Aorta (tissue), 5 donors: ENCODE data around the gene TBC1D16. TPM values are rescaled to one million over a fixed set of nuclear protein-coding genes. Genes with fewer than 3 reads are reported as not detected.
A peak's percentile ranks its signal among the peaks of the same experiment; 100 is the strongest.

Experiments used
- ATAC-seq: fragments of 200-7000 bp; cut with Tn5 transposase; one replicate; pipeline ENCODE4 v1.9.1; 2022; ENCODE audit warnings: moderate library complexity; ENCODE audit not compliant: low FRiP score
- DNase-seq, 2 donors: peaks; one replicate each; pipeline ENCODE4 v3.0.0-alpha.2; 2020
- H3K27ac ChIP-seq, 2 donors: one replicate each; pipeline ENCODE4 v1.5.1; 2013; ENCODE audit warnings: low read length in 2 of 2, mild to moderate bottlenecking in 2 of 2, moderate library complexity in 2 of 2, control low read depth in 1 of 2, inconsistent platforms in 1 of 2, low read depth in 1 of 2
- H3K27me3 ChIP-seq, 2 donors: one replicate each; pipeline ENCODE4 v1.6.1; 2013; ENCODE audit warnings: control low read depth in 1 of 2, low read length in 1 of 2, mild to moderate bottlenecking in 1 of 2, moderate library complexity in 1 of 2; ENCODE audit not compliant: insufficient read depth in 2 of 2, control insufficient read depth in 1 of 2
- H3K36me3 ChIP-seq, 2 donors: one replicate each; pipeline ENCODE4 v1.6.1; 2013; ENCODE audit warnings: control low read depth in 1 of 2, low read length in 1 of 2, mild to moderate bottlenecking in 1 of 2; ENCODE audit not compliant: insufficient read depth in 2 of 2, control insufficient read depth in 1 of 2
- H3K4me1 ChIP-seq, 2 donors: one replicate each; pipeline ENCODE4 v1.6.1; 2013; ENCODE audit warnings: low read length in 2 of 2, control low read depth in 1 of 2, mild to moderate bottlenecking in 1 of 2, moderate library complexity in 1 of 2; ENCODE audit not compliant: insufficient read depth in 2 of 2, control insufficient read depth in 1 of 2
- H3K4me3 ChIP-seq, 2 donors: one replicate each; pipeline ENCODE4 v1.5.1; 2013; ENCODE audit warnings: low read length in 2 of 2, control low read depth in 1 of 2, mild to moderate bottlenecking in 1 of 2
- H3K9me3 ChIP-seq: one replicate; pipeline ENCODE4 v1.6.1; 2013; ENCODE audit warnings: mild to moderate bottlenecking, low read length; ENCODE audit not compliant: control insufficient read depth
- WGBS, 2 donors: extraction: QIAGEN DNeasy Blood & Tissue Kit; methylation state at CpG; one replicate each; pipeline ENCODE4 v1.1.7; 2013; 5-methylcytosine and 5-hydroxymethylcytosine counted together
- intact Hi-C, 2 donors: fragments of 100-400 bp; cut with DNase I; formaldehyde crosslinking; loops; one replicate each; pipeline versions ENCODE4 v1.14.2 to v1.15.0; 2022
- polyA plus RNA-seq, 2 donors: library from polyadenylated mRNA; stranded (reverse); fragments of 200-250 nt; gene quantifications; one replicate each; pipeline ENCODE4 v1.2.3, GENCODE V29; 2013
- total RNA-seq, 2 donors: library from RNA; stranded (reverse); fragmentation: NEBNext Ultra II Directional; extraction: Animal tissue kit (Norgen Biotek cat#: 25700); gene quantifications; one replicate each; pipeline ENCODE4 v1.2.1, GENCODE V29; 2021
- donor health status: healthy with polysubstance abuse.
- donor health status: Bipolar disorder and iron deficiency.
- donor health status: DM: no; HTN: no; CAD: no.
- donor health status: DM: no; HTN: no; CAD: no.
- donor health status: DM: yes; HTN: yes; CAD: no.

The TBC1D16 gene
- total and polyA plus RNA-seq, 4 donors, result 6.4 to 43.6 (median 27.7) TPM

DNA sequence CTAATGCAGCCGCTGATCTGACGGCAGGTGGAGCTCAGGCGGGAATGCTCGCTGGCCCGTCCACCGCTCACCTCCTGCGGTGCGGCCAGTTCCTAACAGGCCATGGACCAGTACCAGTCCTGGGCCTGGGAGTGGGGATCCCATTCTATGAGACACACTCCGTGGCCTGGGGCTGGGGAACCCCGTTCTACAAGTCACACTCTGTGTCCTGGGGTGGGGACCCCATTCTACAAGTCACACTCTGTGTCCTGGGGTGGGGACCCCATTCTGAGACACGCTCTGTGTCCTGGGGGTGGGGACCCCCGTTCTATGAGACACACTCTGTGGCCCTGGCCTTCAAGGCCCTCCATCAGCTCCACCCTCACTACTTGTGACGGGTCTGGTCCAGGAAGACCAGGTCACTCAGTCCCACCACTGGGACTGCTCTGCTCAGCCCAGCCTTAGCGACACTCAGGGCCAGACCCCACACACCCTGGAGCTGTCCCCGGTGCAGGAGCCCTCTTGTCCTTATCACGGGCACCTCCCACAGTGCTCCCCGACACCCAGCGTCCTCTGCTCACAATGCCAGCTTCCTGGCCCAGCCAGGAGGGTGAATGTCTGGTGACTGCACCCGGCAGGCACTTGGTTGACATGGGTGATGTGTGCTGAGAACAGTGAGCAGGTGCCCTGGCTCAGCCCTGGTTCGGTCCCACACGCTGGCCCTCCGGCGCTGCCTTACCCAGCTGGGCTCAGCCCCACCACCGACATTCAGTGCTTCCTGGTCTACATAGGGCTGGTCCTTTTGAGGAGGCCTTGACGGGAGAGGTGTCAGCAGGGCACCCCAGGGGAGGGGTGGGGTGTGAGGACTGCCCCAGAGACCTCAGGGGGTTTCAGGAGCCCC, 89.1 kb downstream of the TBC1D16 start:
- DNase-seq (peak in 1 of 2 donors; percentile 71), ATAC-seq (peak; percentile 22)
- H3K27ac ChIP-seq, result no peak overlapping the region
- no peaks in the 10 kb centered on the region for H3K9me3 ChIP-seq
- intact Hi-C loops, result no loop called here
- WGBS, 2 donors, result 93 to 96% methylated on average over 25 of the region's 25 CpGs
- H3K27me3 ChIP-seq, result no peaks in the 10 kb centered on the region
- H3K36me3 ChIP-seq, result no peaks in the 10 kb centered on the region
- no peaks in the 10 kb centered on the region for H3K4me1 ChIP-seq
- H3K4me3 ChIP-seq, result no peak overlapping the region

DNA sequence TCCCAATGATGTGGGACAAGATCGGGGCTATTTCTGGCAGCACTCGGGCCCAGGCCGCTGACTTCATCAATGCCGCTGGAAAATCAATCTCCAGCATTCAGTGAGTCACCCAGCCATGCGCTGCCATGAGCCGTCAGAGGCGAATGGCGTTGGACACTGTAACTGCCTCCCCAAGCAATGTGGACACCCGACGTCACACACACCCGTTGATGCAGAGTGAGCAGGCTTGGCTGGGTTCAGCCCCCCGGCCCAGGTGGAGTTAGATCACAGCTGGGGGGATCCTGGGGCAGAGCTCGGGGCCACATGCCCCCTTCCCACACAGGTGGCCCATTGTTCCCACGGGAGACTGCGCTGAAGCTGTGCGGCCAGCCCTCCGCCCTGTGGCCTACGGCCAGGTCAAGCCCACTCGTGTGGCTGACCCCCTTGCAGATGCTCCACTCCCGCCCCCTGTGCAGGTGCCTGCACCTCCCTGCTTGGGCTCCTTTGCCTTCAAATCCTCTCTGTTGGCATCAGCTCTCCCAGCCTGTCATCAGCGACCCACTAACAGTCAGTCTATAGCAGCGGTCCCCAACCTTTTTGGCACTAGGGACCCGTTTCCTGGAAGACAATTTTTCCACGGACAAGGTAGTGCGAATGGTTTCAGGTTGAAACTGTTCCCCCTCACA, 89.9 kb downstream of the TBC1D16 start:
- no peak overlapping the region for H3K4me3 ChIP-seq
- H3K27me3 ChIP-seq, result no peaks in the 10 kb centered on the region
- intact Hi-C loops, result no loop called here
- H3K4me1 ChIP-seq, result no peaks in the 10 kb centered on the region
- DNase-seq (peak; percentile 36 to 67), ATAC-seq (no peak)
- H3K27ac ChIP-seq, result no peak overlapping the region
- H3K9me3 ChIP-seq, result no peaks in the 10 kb centered on the region
- 95 to 96% methylated on average over 25 of the region's 25 CpGs for WGBS, 2 donors
- no peaks in the 10 kb centered on the region for H3K36me3 ChIP-seq

DNA sequence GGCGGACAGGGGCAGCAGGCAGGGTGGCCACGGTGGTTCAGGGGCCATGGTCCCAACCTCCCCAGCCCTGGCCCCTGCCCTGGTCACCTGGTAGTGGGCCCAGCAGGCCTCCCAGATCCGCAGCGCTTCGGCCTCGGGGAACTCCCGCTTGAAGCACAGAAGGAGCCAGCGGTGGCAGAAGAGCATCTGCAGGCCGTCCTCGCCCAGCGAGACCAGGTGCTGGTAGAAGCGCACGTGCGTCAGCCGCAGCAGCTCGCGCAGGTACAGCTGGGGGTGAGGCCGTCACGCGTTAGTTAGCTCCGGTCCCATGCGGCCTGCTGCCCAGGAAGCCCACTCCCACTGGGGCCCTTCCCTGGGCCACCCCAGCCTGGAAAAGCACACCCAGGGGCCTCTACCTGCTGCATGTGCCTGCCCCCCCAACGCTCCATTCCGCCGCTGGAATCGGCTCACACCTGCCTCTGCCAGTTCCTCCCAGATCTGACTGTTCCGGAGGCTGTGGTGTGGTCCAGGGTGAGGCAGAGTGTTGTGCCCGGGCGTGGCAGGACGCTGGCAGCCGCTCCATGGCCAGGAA, 90.8 kb downstream of the TBC1D16 start:
- H3K9me3 ChIP-seq, result no peaks in the 10 kb centered on the region
- H3K36me3 ChIP-seq, result peaks cover 0 to under 1% of the 10 kb centered on the region in 2 donors
- peak; percentile 46 to 63 for DNase-seq
- intact Hi-C loops, result no loop called here
- H3K27ac ChIP-seq, result no peak overlapping the region
- WGBS, 2 donors, result 97 to 99% methylated on average over 28 to 31 of the region's 31 CpGs
- no peak overlapping the region for H3K4me3 ChIP-seq
- ATAC-seq, result no peak
- no peaks in the 10 kb centered on the region for H3K4me1 ChIP-seq
- no peaks in the 10 kb centered on the region for H3K27me3 ChIP-seq

DNA sequence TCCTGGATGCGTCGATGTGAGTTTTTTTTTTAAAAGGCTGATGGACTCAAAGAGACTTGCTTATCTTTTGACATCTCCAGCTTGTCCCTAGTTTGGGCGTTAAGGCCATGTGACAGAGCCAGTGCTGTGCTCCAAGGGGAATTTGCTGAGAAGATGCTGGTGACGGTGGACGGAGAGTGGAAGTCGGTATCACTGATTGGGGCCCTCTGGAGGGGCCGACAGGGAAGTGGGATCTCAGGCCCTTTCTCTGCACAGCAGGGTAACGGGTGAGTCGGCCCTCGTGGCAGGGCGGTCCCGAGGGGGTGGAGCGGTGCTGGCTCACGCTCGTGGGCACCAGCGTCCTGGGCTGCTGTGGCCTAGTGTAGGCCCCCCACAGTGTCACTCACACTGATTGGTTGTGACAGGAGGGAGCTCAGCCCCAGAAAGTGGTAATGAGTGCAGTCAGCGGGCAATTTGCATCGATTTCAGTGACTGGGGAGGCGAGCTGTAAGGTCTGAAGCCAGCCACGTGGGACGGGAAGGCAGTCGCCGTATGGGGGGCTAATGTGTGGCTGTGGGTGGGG, 91.3 kb downstream of the TBC1D16 start:
- Histone ChIP-seq H3K27ac (no peak overlapping the region), H3K9me3 (no peaks in the 10 kb centered on the region), H3K4me1 (no peaks in the 10 kb centered on the region), H3K36me3 (peaks cover 0 to 3% of the 10 kb centered on the region in 2 donors), H3K4me3 (no peak overlapping the region), H3K27me3 (no peaks in the 10 kb centered on the region)
- DNase-seq, result peak; percentile 42 to 71
- intact Hi-C loops, result no loop called here
- ATAC-seq, result no peak
- WGBS, 2 donors, result 93 to 94% methylated on average over 23 of the region's 23 CpGs

DNA sequence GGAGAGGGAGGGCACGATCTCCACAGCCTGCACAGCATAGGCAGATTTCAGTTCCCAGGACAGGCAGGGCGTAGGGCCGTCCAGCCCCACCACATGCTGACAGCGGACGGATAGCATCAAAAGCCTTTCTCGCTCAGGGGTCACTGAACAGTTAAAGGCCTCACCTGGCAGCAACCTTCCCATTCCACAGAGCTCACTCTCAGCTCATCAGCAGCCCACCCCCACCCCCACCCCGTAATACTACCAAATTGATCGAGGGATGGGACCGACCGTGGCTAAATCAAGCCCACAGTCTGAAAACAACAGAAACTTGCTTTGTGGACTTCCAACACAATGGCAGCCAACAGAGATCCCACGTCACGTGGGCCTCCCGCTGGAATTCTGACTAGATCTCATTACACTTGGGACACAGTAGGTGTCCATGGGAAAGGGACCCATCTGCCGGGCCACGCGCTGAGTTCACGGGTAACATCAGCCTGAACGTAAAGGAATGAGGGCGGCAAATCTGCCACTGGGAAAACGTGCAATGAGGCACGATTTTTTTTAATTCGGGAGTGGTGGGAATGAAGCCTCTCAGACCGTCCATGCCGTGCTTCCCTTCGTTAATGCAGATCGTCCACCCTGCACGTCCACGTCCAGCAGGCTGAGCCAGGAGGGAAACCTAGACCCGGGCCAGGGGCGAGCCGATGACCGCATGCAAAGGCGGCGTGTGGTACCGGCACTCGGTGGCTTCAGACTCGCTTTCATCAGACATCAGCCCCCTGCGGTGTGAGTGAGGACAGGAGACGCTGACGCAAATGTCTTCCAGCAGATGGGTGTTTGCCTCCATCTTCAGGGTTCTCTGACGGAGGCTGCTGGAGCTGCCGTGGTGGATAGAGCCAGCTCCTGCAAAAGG, 92.1 kb downstream of the TBC1D16 start:
- H3K9me3 ChIP-seq, result no peaks in the 10 kb centered on the region
- ATAC-seq, result no peak
- no peaks in the 10 kb centered on the region for H3K4me1 ChIP-seq
- H3K27me3 ChIP-seq, result no peaks in the 10 kb centered on the region
- H3K4me3 ChIP-seq, result no peak overlapping the region
- intact Hi-C loops, result no loop called here
- peaks cover 0 to 3% of the 10 kb centered on the region in 2 donors for H3K36me3 ChIP-seq
- peak; percentile 42 to 61 for DNase-seq
- no peak overlapping the region for H3K27ac ChIP-seq
- WGBS, 2 donors, result 95 to 97% methylated on average over 41 to 42 of the region's 42 CpGs

DNA sequence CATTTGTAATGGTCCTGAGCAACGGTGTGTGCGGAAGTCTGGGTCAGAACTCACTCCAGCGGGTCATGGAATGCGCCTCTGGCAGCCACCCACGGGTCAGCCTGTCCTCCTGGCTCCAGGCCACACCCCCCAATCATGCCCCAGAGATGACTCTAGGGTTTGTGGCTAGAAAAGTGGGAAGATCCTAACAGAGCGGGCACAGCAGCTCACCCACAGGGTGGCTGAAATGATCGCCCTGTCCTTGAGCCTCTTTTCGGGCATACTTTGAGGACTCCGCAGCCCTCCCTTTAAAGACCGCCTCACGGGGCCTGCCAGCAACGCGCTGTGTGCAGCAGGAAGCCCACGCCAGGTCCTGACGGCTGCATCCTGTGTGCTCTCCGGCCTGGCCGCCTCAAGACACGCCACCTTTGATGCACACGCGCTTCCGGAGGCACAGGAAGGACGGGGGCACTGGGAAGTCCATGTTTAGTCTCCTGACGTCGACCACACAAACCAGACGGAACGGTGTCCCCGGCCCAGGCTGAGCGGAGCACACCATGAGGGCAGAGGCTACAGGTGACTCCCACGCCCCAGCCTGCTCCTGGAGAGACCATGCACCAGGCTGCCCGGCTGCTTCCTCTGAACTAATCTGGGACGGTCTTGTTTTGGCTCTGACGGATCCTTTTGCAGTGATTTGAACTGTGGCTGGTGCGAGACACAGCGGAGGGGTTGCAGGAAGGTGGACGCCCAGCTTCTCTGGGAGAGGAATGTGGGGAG, 92.9 kb downstream of the TBC1D16 start:
- 83 to 88% methylated on average over 35 of the region's 35 CpGs for WGBS, 2 donors
- intact Hi-C loops, result no loop called here
- Histone ChIP-seq H3K4me1 (no peaks in the 10 kb centered on the region), H3K9me3 (no peaks in the 10 kb centered on the region), H3K27ac (no peak overlapping the region), H3K36me3 (peaks cover 0 to 3% of the 10 kb centered on the region in 2 donors), H3K27me3 (no peaks in the 10 kb centered on the region), H3K4me3 (no peak overlapping the region)
- ATAC-seq (no peak), DNase-seq (peak; percentile 39 to 73)

DNA sequence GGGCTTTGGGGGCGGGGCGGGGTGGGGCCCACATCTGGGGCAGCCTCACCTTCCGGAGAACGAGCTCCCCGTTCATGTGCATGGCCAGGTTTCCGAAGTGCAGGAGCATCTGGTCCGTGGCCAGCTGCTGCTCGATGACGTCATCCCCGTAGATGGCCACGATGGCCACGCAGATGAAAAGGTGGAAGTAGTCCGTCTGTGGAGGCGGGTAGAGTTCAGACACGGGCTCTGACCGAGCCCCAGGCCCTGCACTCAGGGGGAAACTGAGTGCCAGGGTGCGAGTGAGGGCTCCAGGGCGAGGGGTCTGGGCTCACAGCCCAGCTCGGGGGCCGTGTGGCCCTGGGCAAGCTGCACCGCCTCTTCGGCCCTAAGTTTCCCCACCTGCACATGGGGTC, 93.7 kb downstream of the TBC1D16 start:
- WGBS, 2 donors, result 91 to 92% methylated on average over 22 of the region's 22 CpGs
- peaks cover 0 to 3% of the 10 kb centered on the region in 2 donors for H3K36me3 ChIP-seq
- peak; percentile 33 to 47 for DNase-seq
- H3K27ac ChIP-seq, result no peak overlapping the region
- no peak overlapping the region for H3K4me3 ChIP-seq
- H3K9me3 ChIP-seq, result no peaks in the 10 kb centered on the region
- intact Hi-C loops, result no loop called here
- H3K4me1 ChIP-seq, result no peaks in the 10 kb centered on the region
- no peaks in the 10 kb centered on the region for H3K27me3 ChIP-seq
- no peak for ATAC-seq
